GM12872 (cell line): ENCODE results near the gene TTC39B.

Source experiments
- CTCF ChIP-seq: IDR thresholded peaks from 3 replicates; pipeline ENCODE4 v1.5.1; 2011; ENCODE audit warnings: low read depth, mild to moderate bottlenecking, low read length, moderate library complexity; ENCODE audit not compliant: insufficient read depth

The TTC39B gene

GRCh38 chr9:15310107-15310850, 3.3 kb upstream of the TTC39B start:
- no peak for TF ChIP-seq CTCF

GRCh38 chr9:15308511-15308910, 1.5 kb upstream of the TTC39B start:
- TF ChIP-seq CTCF: no peak

GRCh38 chr9:15307523-15307841, 466 bp upstream of the TTC39B start:
- no peak for TF ChIP-seq CTCF

- TF ChIP-seq CTCF: no peak
Observed at GRCh38 chr9:15306068-15306756, 804 bp downstream of the TTC39B start.

GRCh38 chr9:15305470-15305869, 1.5 kb downstream of the TTC39B start:
- no peak for TF ChIP-seq CTCF

GRCh38 chr9:15304632-15305031, 2.4 kb downstream of the TTC39B start:
- no peak for TF ChIP-seq CTCF

GRCh38 chr9:15300218-15300617, 6.8 kb downstream of the TTC39B start:
- TF ChIP-seq CTCF: no peak
